NCI-H1930 (cell line): ENCODE results near the gene CREG2.
"Not testable (repeated sequence)": the region's sequence is repeated elsewhere in the genome, so short reads cannot be mapped to it uniquely, and the experiment has no call there.

ENCODE experiments used
- DNase-seq, 2 experiments: peaks; one replicate each; lab custom pipeline; 2025; lab: John Stamatoyannopoulos, UW

The CREG2 gene

DNA sequence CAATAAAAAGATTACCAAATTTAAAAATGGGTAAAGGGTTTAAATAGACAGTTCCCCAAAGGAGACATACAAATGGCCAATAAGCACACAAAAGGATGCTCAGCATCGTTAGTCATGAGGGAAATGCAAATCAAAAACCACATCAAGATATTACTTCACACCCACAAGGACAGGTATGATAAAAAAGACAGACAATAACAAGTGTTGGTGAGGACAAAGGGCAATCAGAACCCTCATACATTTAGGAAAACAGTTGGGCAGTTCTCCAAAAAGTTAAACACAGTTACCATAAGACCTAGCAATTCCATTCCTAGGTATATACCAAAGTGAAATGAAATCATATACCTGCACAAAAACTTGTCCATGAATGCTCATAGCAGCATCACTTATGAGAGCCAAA, 14.5 kb downstream of the CREG2 start:
- DNase-seq: no peak

- no peak for DNase-seq
These were observed 15.7 kb downstream of the CREG2 start for GRCh38 chr2:101371636-101372035.

DNA sequence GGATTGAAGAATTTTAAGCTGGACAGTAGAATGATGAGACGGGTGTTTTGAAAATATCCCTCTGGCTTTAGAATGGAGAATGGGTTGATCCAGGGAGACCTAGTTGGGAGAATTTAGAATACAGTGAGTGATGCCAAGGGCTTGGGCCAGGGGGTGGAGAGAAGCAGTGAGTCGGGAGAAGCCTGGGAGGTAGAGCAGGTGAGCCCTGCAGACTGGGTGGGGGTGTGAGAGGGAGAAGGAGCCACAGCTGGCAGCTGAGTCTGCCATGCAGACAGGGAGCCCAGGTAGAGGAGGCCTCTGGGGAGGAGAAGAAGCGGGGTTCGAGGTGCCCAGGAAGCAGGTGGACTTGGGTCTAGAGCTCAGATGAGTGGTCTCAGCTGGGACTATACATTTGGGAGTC, 18.2 kb downstream of the CREG2 start:
- DNase-seq: no peak

DNA sequence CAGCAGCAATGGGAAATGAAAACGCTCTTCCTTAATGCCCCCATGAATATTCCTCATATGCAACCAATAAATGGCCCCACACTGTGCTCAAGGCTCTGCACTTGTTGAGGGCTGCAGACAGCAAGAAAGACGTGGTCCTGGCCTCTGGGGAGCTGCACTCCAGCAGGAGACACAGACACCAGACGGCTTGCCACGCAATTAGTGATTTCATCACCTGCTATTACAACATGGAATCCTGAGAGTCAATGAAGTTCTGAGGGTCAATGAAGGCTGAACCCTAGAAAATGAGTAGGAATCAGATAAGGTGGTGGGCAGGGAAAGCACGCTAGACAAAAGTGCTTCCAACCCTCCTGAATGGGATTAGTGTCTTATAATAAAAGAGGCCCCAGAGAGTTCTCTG, 18.9 kb downstream of the CREG2 start:
- DNase-seq: no peak

- DNase-seq: no peak
These were observed 19.8 kb downstream of the CREG2 start for GRCh38 chr2:101367508-101367907.

DNA sequence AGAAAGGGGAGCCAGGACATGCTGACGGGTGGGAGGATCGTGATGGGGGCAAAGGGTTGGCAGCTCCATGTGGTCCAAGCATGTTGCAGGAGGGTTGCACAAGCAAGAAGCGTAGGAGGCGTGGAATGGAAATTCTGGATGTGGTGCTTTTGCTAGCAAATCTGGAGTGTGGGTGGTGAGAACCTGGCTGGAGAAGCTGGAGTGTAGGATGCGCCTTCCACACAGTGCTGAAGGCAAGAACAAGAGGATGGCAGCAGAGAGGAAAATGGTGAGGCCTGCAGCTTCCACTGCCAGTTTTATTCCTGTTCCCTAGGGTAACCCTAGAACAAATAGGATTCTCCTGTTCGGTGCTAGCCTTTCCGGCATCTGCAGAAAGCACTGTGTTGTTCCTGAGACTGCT, 22.4 kb downstream of the CREG2 start:
- DNase-seq: no peak

- no peak for DNase-seq
These were observed 24.5 kb downstream of the CREG2 start for GRCh38 chr2:101362777-101363176.

DNA sequence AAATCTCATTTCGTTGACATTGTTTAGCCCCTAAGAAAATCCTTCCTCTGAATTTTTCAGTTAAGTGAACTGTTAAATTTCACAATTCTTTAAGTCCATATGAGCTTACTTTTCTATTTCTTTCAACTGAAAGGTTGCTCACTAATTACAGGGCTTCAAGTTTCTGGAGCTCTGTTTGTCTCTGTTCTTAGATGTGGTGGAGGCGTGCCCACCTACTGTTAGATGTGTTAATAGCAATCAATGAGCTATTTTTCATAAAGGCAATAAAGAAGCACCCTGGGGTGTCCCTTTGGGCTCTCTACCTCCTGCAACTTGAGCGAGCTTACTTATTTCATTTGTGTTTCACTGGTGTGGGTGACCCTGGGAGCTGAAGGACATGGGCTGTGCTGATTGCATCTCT, 25.0 kb downstream of the CREG2 start:
- DNase-seq: no peak

DNA sequence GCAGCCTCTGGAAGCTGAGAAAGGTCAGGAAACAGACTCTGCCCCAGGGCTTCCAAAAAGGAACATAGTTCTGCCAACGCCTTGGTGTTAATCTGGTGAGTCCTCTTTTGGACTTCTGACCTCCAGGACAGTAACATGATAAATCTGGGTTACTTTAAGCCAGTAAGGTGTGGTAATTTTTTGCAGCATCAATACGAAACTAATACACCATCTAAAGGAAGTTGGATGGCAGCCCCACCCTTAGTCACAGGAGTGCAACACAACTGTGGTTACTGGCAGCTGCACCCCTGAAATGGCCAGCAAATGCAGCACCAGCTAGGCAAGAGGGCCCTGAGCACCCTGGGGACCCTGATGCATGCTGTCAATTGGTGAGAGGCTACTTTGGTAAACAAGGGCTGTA, 25.8 kb downstream of the CREG2 start:
- DNase-seq: no peak

DNA sequence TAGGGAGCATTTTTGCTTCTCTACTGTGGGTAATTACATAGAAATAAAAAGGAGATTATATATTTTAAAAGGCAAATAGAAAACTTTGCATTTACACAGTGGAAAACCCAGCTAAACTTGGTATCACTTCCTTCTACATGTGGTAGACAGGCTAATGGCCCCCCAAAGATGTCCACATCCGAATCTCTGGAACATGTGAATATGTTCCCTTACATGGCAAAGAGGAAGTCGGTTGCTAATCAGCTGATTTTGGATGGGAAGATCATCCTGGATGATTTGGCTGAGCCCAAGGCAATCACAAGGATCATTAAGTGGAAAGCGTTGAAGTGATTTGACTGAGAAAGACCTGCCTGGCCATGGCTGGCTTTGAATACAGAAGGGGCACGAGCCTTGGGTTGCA, 26.2 kb downstream of the CREG2 start:
- no peak for DNase-seq

DNA sequence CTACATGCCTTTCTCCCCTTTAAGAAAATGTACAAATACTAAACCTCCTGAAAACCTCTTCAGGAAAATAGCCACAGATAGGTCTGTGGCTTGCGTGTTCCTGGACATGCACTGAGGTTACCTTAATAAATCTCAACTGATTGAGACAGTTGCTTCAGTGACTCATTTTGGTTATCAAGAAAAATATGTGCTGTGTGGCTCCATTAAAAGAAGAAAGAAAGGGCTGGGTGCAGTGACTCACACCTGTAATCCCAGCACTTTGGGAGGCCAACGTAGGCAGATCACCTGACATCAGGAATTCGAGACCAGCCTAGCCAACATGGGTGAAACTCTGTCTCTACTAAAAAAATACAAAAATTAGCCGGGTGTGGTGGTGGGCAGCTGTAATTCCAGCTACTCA, 27.1 kb downstream of the CREG2 start:
- no peak for DNase-seq

- DNase-seq: no peak
These were observed 27.8 kb downstream of the CREG2 start for GRCh38 chr2:101359410-101359954.

DNA sequence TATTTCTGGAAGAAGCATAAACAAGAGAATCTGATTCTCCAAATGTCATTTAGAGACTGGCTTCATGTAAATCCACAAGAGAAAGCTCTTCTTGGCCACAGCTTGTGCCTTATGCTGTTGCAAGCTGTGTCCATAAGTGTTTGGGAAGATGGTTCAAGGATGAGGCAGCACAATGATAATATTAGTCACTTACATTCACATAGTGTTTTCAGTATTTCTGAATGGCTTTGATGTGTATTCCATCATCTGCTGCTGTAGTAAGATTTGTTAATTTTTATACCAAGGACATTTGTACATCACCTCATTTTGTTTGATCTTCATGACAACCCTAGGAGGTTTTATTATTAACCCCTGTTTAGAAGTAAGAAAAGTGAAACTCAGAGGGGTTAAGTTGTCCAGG, 29.9 kb downstream of the CREG2 start:
- no peak for DNase-seq

DNA sequence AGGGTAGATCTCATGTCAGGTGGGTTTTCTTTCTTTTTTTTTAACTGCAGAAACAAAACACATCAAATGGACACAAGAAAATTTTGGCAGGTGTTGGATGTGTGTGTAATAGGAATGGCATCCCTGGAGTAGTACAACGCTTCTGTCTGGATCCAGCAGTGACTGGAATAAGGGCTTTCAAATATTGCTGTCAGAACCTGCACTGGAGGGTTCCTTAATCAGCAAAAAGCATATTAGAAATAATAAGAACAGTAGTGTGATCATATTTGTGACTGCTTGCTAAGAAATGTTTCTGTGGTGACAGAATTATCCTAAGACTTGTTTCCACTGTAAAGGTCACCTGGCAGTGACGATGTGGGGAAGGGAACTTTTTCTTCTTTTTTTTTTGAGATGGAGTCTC, 30.8 kb downstream of the CREG2 start:
- no peak for DNase-seq

GRCh38 chr2:101356055-101356454, 31.2 kb downstream of the CREG2 start:
- DNase-seq: no peak

GRCh38 chr2:101355401-101356054, 31.8 kb downstream of the CREG2 start:
- DNase-seq: no peak

GRCh38 chr2:101354420-101355311, 32.6 kb downstream of the CREG2 start:
- no peak for DNase-seq

GRCh38 chr2:101352631-101353030, 34.7 kb downstream of the CREG2 start:
- DNase-seq: not testable (repeated sequence)

DNA sequence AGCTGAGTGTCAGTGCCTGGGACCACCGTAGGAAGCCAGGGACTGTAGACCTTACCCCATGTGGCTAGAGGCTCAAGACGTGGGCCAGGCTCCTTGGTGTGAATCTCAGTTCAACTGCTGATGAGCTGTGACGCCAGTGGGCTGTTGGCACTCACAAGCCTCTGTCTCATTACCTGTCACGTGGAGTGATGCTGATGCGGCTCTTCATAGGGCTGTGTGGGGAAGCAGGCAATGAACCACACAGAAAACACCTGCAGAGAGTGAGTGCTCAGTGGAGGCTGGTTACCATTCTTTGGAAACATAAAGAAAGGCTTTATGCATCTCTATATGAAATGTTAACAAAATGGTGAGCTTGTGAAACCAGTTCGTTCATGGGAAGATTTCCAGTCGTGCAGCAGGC, 36.1 kb downstream of the CREG2 start:
- DNase-seq: no peak

DNA sequence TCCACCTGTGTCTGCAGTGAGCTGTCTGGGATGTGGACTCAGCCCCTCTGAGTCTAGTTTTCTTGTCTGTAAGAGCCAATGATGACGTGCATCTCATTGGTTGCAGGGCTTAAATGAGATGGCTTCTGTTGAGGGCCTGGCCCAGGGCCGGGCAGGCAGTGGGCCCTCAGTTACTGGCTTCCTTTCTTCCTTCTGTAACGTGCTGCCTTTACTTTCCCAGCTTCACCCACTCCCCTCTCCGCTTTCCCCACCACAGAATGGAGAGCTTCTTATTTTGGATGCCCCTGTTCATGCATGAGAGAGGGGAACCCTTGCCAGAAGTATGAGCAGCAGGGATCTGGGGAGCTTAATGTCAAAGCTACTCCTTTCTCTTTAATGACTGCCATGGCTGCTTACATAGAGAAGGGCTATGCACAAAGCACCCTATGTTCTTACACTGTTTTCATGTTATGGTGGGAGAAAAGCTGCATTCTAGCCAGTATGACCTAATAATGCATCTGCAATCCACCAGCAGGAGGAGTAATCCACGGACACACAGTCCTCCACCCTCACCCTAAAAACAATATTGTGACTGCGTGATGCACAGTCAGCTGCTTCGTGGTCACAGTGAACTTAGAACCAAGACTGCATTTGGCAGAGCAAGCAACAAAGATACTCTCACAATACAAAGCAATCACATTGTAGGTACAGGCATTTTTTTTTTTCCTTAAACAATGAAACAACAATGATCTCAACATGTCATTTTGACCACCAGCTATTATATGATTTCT, 37.2 kb downstream of the CREG2 start:
- no peak for DNase-seq

- no peak for DNase-seq
These were observed 38.4 kb downstream of the CREG2 start for GRCh38 chr2:101348883-101349282.

GRCh38 chr2:101346909-101347308, 40.4 kb downstream of the CREG2 start:
- no peak for DNase-seq

DNA sequence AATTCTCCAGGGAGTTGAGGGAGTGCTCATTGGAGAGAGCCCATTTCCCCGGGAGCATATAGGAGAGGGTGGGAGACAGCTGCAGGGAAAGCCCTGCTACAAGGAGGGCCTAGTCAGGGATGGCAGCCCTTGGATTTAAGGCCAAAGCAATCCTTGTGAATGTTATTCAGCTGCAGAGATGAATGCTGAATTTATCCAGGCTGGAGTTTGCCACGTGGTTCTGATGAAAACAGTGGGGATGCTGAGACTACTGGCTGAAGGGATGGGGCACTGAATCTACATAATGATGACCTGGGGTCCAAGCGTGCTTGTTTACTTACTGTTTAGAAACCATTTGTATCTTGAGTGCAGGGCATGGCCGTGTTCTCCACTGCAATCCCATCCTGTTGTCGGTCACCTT, 43.2 kb downstream of the CREG2 start:
- DNase-seq: no peak
